PFSK-1 (cell line): ENCODE results near the gene INVS.

Source experiments
- FOXP2 ChIP-seq: optimal IDR thresholded peaks from 2 replicates; pipeline ENCODE3; 2011; ENCODE audit warnings: borderline replicate concordance, control low read depth, inconsistent platforms; ENCODE audit not compliant: insufficient read depth; ENCODE audit errors: extremely low read length, extremely low read depth
- POLR2AphosphoS5 ChIP-seq: IDR thresholded peaks from 2 replicates; pipeline ENCODE4 v1.6.1; 2012; ENCODE audit warnings: low read depth, mild to moderate bottlenecking, control low read depth, low read length, moderate library complexity
- SIN3A ChIP-seq: IDR thresholded peaks from 2 replicates; pipeline ENCODE4 v1.6.1; 2012; ENCODE audit warnings: mild to moderate bottlenecking, low read length, moderate library complexity, borderline replicate concordance; ENCODE audit not compliant: insufficient read depth
- TAF1 ChIP-seq: IDR thresholded peaks from 2 replicates; pipeline ENCODE4 v1.6.1; 2012; ENCODE audit warnings: low read length, control low read depth, borderline replicate concordance; ENCODE audit not compliant: insufficient read depth
- TF ChIP-seq, protein P1 (sequence below), 2 experiments: IDR thresholded peaks; 2 replicates each; pipeline versions ENCODE4 v1.6.1 to v1.8.0; 2011 to 2012; ENCODE audit warnings: low read depth in 2 of 2, low read length in 2 of 2, control low read depth in 1 of 2, inconsistent platforms in 1 of 2, mild to moderate bottlenecking in 1 of 2, moderate library complexity in 1 of 2; ENCODE audit not compliant: insufficient read depth in 1 of 2

Gene INVS

DNA sequence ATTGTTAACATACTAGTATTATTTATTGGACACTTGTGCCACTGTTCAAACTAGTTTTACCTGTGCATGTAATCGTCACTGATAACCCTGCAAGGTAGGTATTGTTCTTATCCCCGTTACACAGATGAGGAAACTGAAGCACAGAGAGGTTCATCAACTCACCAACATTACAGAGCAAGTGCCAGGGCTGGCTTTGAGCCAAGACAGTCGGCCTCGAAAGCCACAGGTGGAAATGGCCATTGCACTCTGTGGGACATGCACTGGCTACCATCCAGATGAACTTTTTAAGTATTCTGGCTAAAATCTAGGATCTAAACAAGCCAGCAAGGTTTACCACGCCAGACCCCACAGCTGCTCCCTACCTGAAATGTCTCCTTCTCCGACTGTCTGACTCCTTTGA is 195.8 kb downstream of the INVS start:
- TF ChIP-seq, protein P1, sequence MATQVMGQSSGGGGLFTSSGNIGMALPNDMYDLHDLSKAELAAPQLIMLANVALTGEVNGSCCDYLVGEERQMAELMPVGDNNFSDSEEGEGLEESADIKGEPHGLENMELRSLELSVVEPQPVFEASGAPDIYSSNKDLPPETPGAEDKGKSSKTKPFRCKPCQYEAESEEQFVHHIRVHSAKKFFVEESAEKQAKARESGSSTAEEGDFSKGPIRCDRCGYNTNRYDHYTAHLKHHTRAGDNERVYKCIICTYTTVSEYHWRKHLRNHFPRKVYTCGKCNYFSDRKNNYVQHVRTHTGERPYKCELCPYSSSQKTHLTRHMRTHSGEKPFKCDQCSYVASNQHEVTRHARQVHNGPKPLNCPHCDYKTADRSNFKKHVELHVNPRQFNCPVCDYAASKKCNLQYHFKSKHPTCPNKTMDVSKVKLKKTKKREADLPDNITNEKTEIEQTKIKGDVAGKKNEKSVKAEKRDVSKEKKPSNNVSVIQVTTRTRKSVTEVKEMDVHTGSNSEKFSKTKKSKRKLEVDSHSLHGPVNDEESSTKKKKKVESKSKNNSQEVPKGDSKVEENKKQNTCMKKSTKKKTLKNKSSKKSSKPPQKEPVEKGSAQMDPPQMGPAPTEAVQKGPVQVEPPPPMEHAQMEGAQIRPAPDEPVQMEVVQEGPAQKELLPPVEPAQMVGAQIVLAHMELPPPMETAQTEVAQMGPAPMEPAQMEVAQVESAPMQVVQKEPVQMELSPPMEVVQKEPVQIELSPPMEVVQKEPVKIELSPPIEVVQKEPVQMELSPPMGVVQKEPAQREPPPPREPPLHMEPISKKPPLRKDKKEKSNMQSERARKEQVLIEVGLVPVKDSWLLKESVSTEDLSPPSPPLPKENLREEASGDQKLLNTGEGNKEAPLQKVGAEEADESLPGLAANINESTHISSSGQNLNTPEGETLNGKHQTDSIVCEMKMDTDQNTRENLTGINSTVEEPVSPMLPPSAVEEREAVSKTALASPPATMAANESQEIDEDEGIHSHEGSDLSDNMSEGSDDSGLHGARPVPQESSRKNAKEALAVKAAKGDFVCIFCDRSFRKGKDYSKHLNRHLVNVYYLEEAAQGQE (IDR thresholded peaks at IDR 0.05; ENCODE audit: insufficient read depth in 1 of 2, low read depth in 2 of 2, low read length in 2 of 2), result no peak
- TF ChIP-seq SIN3A, result no peak
- TF ChIP-seq POLR2AphosphoS5, result no peak
- TF ChIP-seq TAF1, result no peak
- TF ChIP-seq FOXP2, result no peak

DNA sequence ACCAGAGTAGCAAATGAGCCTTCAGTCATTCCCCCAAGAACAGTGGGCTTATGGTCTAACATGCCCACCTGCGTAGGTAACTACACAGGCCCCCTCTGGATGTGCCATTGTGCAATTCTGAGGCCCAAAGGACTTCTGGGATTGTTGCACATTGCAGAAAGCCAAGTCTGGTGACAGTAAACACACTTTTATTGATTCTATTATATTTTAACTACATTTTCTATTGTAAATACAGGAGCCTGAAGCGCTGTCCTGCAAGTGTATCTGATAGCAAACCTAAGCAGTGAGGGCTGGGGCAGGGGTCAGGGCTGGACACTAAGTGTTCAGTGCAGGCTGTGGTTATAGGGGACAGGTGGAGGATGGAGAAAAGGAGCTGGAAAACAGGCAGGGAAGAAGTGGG is 196.2 kb downstream of the INVS start:
- TF ChIP-seq FOXP2 (no peak), SIN3A (no peak), POLR2AphosphoS5 (no peak), TAF1 (no peak)
- TF ChIP-seq, protein P1 (IDR thresholded peaks at IDR 0.05; ENCODE audit: insufficient read depth in 1 of 2, low read depth in 2 of 2, low read length in 2 of 2), result no peak

DNA sequence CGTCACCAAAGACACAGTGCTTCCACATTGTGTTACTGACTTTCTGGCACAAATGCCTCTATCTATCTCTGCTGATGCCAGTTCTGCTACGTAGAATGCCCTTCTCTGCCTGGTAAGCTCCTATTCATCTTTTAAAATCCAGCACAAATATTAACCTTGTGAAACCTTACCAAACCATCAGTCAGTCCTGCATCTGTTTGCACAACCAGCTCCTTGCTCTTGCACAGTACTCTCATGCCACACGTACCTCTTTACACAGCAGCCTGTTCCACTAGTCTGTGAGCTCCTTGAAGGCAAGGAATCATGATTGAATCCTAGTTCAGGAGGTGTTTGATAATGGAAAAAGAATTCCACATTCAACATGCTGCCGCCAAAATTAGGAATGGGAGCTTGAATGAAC is 197.4 kb downstream of the INVS start:
- TF ChIP-seq, protein P1 (IDR thresholded peaks at IDR 0.05; ENCODE audit: insufficient read depth in 1 of 2, low read depth in 2 of 2, low read length in 2 of 2), result no peak
- TF ChIP-seq FOXP2 (no peak), POLR2AphosphoS5 (no peak), TAF1 (no peak), SIN3A (no peak)

DNA sequence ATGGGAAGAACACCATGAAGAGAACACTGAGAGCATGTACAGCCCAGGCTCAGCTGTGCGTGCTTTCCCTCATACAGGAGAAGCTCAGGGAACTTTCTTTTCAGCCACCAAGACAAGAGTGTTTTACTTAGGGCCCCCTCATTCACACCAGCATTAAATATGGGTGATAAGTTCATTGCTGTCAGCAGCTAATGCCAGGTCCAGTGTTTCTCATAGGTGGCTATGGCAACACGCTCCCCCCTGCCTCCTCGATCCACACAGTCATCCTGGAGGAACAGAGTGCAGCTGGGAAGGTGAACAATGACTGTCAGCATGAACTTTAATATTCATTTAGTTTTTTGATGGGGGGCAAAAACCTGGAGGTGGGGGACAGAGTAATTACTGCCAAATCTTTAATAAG is 199.3 kb downstream of the INVS start:
- TF ChIP-seq TAF1 (no peak), SIN3A (no peak)
- TF ChIP-seq, protein P1 (IDR thresholded peaks at IDR 0.05; ENCODE audit: insufficient read depth in 1 of 2, low read depth in 2 of 2, low read length in 2 of 2), result no peak

DNA sequence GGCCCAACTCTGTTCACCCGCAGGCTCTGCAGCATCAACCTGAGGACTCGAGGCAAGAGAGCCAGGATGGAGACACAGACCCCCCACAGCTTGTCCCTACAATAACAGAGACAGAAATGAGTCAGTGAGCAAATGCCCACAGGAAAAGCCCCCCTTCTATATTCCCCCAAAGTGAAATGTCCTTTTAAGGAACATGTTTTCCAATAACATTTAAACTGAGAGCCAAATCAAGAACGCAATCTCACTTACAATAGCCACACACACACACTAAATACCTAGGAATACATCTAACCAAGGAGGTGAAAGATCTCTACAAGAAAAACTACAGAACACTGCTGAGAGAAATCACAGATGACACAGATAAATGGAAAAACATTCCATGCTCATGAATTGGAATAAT is 204.7 kb downstream of the INVS start:
- TF ChIP-seq FOXP2, result no peak
- TF ChIP-seq SIN3A, result no peak
- TF ChIP-seq POLR2AphosphoS5, result no peak
- TF ChIP-seq, protein P1 (IDR thresholded peaks at IDR 0.05; ENCODE audit: insufficient read depth in 1 of 2, low read depth in 2 of 2, low read length in 2 of 2), result no peak
- TF ChIP-seq TAF1, result no peak
